GM12873 (cell line): ENCODE results near the gene PDGFD.

ENCODE experiments used
- TF ChIP-seq, protein P1 (sequence below): IDR thresholded peaks from 2 replicates; pipeline ENCODE4 v1.5.1; 2012; ENCODE audit warnings: low read depth, mild to moderate bottlenecking, moderate library complexity, low read length, control low read depth; ENCODE audit not compliant: insufficient read depth; ENCODE audit errors: missing control alignments

Gene PDGFD

DNA sequence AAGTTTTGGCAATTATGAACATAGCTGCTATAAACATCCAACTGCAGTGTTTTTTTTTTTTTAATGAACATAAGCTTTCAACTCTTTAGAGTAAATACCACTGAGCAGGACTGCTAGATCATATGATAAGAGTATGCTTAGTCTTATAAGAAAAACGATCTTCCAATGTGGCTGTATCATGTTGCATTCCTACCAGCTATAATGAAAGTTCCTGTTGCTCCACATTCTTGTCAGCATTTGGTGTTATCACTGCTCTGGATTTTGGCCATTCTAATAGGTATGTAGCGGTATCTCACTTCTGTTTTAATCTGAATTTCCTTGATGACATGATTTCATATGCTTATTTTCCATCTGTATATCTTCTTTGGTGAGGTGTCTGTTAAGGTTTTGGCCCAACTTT is 50.4 kb downstream of the PDGFD start:
- TF ChIP-seq, protein P1, sequence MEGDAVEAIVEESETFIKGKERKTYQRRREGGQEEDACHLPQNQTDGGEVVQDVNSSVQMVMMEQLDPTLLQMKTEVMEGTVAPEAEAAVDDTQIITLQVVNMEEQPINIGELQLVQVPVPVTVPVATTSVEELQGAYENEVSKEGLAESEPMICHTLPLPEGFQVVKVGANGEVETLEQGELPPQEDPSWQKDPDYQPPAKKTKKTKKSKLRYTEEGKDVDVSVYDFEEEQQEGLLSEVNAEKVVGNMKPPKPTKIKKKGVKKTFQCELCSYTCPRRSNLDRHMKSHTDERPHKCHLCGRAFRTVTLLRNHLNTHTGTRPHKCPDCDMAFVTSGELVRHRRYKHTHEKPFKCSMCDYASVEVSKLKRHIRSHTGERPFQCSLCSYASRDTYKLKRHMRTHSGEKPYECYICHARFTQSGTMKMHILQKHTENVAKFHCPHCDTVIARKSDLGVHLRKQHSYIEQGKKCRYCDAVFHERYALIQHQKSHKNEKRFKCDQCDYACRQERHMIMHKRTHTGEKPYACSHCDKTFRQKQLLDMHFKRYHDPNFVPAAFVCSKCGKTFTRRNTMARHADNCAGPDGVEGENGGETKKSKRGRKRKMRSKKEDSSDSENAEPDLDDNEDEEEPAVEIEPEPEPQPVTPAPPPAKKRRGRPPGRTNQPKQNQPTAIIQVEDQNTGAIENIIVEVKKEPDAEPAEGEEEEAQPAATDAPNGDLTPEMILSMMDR = no peak

DNA sequence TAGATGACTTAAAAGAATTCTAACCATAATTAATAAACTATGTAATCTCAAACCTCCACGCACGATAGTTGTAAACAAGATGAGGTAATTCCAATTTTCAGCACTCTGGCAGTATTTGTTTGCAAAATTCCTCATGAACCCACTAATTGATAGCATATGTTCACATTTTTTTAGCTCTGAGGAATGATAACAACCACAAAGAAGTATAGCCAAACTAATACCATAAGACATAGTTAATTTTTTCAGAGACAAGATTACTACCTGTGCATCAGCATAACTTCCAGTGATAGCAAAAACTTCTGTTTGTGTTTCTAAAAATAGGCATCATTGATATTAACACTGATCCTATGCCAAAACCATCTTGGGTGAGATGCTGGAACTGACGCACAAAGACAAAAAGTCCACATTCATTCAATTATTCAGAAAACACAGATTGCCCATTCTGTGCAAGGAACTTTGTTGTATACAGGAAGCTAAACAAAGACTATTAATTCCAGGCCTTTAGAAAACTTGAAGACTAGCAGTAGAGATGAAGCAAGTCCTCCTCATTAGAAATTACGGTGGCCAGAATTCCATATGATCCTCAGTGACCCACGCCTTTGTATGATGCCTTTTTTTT is 57.7 kb downstream of the PDGFD start:
- TF ChIP-seq, protein P1 = no peak

DNA sequence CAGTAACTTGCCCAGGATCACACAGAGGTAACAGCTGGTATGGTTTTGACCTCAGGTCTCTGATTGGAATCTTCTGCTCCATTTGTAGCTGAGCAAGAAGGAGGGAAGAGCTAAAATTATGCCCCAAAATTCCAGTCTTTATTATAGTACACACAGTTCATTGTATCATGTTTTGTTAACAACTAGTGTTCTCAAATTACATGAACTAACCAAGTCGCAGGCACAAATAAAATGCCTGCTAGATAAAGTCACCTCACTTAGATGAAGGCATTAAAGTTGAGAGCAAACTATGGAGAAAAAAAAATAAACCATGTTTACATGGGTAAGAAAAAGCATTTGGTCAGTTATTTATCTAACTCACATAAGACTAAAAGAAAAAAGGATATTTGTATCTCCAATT is 58.8 kb downstream of the PDGFD start:
- TF ChIP-seq, protein P1 = no peak

DNA sequence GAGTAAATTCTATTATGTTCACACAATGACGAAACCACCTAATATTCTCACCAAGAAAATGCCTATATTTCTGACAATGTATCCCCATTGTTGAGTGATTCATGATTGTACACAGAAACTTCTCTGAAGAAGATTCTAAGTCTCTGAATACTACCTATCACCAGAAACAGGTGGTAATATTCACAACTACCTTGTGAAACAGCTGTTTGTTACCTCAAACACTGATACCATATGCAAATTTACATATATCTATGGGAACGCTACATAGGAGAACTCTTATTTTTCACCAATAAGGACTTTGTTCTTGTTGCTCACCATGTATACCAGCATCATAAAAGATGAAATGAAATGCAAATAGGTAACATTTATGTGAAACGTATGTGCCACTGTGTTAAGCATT is 59.3 kb downstream of the PDGFD start:
- TF ChIP-seq, protein P1 = no peak

DNA sequence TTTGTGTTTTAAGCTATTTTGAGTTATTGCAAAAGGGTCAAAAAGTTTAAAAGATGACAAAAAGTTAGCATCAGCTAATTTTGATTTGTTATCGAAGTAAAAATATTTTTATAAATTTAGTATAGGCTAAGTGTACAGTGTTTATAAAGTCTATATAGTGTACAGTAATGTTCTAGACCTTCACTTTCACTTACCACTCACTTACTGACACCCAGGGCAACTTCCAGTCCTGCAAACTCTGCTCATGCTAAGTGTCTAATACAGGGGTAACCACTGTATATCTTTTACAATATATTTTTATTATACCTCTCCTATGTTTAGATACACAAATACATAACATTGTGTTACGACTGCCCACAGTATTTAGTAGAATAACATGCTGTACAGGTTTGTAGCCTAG is 59.7 kb downstream of the PDGFD start:
- TF ChIP-seq, protein P1 = no peak

DNA sequence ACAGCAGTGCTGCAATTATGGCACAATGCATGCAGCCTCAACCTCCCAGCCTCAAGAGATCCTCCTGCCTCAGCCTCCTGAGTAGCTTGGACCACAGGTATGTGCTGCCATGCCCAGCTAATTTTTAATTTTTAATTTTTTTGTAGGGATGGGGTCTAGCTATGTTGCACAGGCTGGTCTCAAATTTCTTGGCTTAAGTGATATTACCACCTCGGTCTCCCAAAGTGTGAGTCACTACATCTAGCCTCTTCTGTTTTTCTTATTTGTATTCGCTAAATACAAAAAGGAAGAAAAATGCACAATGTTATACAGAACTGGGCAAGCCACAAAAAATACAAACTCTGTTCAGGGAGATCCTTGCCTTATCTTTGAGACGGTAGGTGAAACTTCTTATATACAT is 65.4 kb downstream of the PDGFD start:
- TF ChIP-seq, protein P1 = no peak

DNA sequence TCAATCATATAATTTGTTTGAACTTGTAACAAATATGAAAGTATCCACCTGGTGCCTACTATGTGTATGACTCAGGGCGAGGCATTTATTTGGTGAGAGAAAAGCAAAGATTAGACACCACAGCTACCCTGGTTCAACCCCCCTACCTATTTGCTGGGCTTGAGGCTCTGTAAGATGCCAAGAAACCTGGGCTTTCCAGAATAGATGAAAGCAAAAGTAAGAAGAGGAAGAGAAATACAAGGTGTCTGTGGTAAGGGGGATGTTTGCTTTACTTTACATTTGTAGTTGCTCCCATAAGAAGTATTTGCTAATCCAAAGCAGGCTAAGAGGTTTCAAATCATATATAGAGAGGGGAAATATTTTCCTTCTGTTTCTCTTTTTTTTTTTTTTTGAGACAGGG is 65.8 kb downstream of the PDGFD start:
- TF ChIP-seq, protein P1 = no peak
